GM23248 (cell line): ENCODE results near the gene LEFTY2. TPM values are rescaled to one million over a fixed set of nuclear protein-coding genes. Genes with fewer than 3 reads are reported as not detected.

Experiments
- DNase-seq: peaks from one replicate; pipeline ENCODE4 v3.0.0-alpha.2; 2015
- H2AFZ ChIP-seq: fragments of 200-600 bp; sonication (generic); 2 replicates; pipeline ENCODE4 v1.6.1; 2016; ENCODE audit warnings: antibody characterized with exemption
- H3F3A ChIP-seq: fragments of 200-600 bp; sonication (generic); 2 replicates; pipeline ENCODE4 v1.6.1; 2016; ENCODE audit warnings: mild to moderate bottlenecking, antibody characterized with exemption, mixed run types; ENCODE audit not compliant: insufficient read depth
- H3K27ac ChIP-seq: fragments of 200-600 bp; sonication (generic); 2 replicates; pipeline ENCODE4 v1.5.1; 2016; ENCODE audit warnings: mild to moderate bottlenecking
- H3K27me3 ChIP-seq: fragments of 200-600 bp; sonication (generic); replicated peaks from 2 replicates; pipeline ENCODE4 v1.6.1; 2016; ENCODE audit warnings: mild to moderate bottlenecking; ENCODE audit not compliant: insufficient read depth
- H3K36me3 ChIP-seq: fragments of 200-600 bp; sonication (generic); 2 replicates; pipeline ENCODE4 v1.6.1; 2016; ENCODE audit warnings: low read depth, mild to moderate bottlenecking
- H3K4me1 ChIP-seq: fragments of 200-600 bp; sonication (generic); 2 replicates; pipeline ENCODE4 v1.6.1; 2016; ENCODE audit warnings: mild to moderate bottlenecking; ENCODE audit not compliant: insufficient read depth
- H3K4me2 ChIP-seq: fragments of 200-600 bp; sonication (generic); one replicate; pipeline ENCODE4 v1.6.1; 2016; ENCODE audit warnings: mild to moderate bottlenecking; ENCODE audit not compliant: unreplicated experiment
- H3K4me3 ChIP-seq: fragments of 200-600 bp; sonication (generic); 2 replicates; pipeline ENCODE4 v1.5.1; 2016; ENCODE audit warnings: mild to moderate bottlenecking
- H3K79me2 ChIP-seq: fragments of 200-600 bp; sonication (generic); 2 replicates; pipeline ENCODE4 v1.6.1; 2016; ENCODE audit warnings: mild to moderate bottlenecking; ENCODE audit not compliant: insufficient read depth
- H3K9ac ChIP-seq: fragments of 200-600 bp; sonication (generic); 2 replicates; pipeline ENCODE4 v1.6.1; 2016; ENCODE audit warnings: mild to moderate bottlenecking
- H3K9me2 ChIP-seq: fragments of 200-600 bp; sonication (generic); 2 replicates; pipeline ENCODE4 v1.6.1; 2016; ENCODE audit warnings: mixed run types, mild to moderate bottlenecking, moderate library complexity; ENCODE audit not compliant: insufficient read depth
- H3K9me3 ChIP-seq: fragments of 200-600 bp; sonication (generic); one replicate; pipeline ENCODE4 v1.6.1; 2017; ENCODE audit warnings: low read depth
- H4K20me1 ChIP-seq: fragments of 200-600 bp; sonication (generic); 2 replicates; pipeline ENCODE4 v1.6.0; 2016; ENCODE audit not compliant: insufficient read depth
- EZH2 ChIP-seq: fragments of 200-600 bp; sonication (generic); IDR thresholded peaks from 2 replicates; pipeline ENCODE4 v1.6.1; 2018; ENCODE audit warnings: antibody characterized with exemption, mild to moderate bottlenecking; ENCODE audit not compliant: insufficient read depth, poor library complexity, severe bottlenecking
- EZH2phosphoT487 ChIP-seq: fragments of 200-600 bp; sonication (generic); IDR thresholded peaks from 2 replicates; pipeline ENCODE4 v1.6.1; 2018; ENCODE audit warnings: antibody characterized with exemption, moderate library complexity, mild to moderate bottlenecking, low read depth; ENCODE audit not compliant: insufficient read depth
- WGBS, 2 experiments: methylation state at CpG; one replicate each; pipeline ENCODE4 v1.1.6; 2015 to 2017; ENCODE audit warnings: low lambda C conversion rate in 2 of 2, low coverage in 1 of 2; ENCODE audit errors: missing lambda C conversion rate in 2 of 2; 5-methylcytosine and 5-hydroxymethylcytosine counted together
- in situ Hi-C: fragments of 300-500 bp; cut with MboI; formaldehyde crosslinking; loops from 2 replicates; pipeline ENCODE4 v1.15.0; 2020
- polyA plus RNA-seq: library from polyadenylated mRNA; unstranded; fragments of >200 nt; fragmentation: Nextera tagmentation; extraction: Ambion mirVana; gene quantifications from 2 replicates; pipeline ENCODE4 v1.2.1, GENCODE V29; 2016
- total RNA-seq: library from RNA; depleted of rRNA; stranded (reverse); fragments of >200 nt; shearing (Covaris generic); gene quantifications from 2 replicates; pipeline ENCODE4 v1.2.3, GENCODE V29; 2014

The LEFTY2 gene
- total and polyA plus RNA-seq, 2 experiments from 2014 or later = not detected

DNA sequence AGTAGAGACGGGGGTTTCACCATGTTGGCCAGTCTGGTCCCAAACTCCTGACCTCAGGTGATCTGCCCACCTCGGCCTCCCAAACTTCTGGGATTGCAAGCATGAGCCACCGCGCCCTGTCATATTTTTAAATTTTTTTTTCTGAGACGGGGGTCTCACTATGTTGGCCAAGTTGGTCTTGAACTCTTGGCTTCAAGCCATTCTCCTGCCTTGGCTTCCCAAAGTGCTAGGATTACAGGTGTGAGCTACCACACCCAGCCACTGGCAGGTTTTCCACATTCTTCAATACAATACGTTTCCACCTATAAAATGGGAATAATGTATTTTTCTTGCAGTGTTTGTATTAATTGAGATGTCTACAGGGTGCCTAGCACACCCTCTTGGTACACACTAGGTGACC lies 48.7 kb downstream of the LEFTY2 start:
- Histone ChIP-seq H3K9ac (no peak overlapping the region), H3F3A (no peaks in the 10 kb centered on the region), H4K20me1 (no peaks in the 10 kb centered on the region), H3K4me3 (no peak overlapping the region), H3K4me2 (no peak overlapping the region), H3K36me3 (no peaks in the 10 kb centered on the region), H3K79me2 (no peaks in the 10 kb centered on the region), H3K4me1 (no peaks in the 10 kb centered on the region), H3K9me2 (no peaks in the 10 kb centered on the region), H3K27me3 (no peaks in the 10 kb centered on the region), H3K9me3 (no peaks in the 10 kb centered on the region), H3K27ac (no peak overlapping the region), H2AFZ (no peak overlapping the region)
- in situ Hi-C loops = no loop called here
- 93 to 96% methylated on average over 6 of the region's 6 CpGs for WGBS, 2 experiments
- TF ChIP-seq EZH2phosphoT487 (no peak), EZH2 (no peak)
- DNase-seq = no peak

DNA sequence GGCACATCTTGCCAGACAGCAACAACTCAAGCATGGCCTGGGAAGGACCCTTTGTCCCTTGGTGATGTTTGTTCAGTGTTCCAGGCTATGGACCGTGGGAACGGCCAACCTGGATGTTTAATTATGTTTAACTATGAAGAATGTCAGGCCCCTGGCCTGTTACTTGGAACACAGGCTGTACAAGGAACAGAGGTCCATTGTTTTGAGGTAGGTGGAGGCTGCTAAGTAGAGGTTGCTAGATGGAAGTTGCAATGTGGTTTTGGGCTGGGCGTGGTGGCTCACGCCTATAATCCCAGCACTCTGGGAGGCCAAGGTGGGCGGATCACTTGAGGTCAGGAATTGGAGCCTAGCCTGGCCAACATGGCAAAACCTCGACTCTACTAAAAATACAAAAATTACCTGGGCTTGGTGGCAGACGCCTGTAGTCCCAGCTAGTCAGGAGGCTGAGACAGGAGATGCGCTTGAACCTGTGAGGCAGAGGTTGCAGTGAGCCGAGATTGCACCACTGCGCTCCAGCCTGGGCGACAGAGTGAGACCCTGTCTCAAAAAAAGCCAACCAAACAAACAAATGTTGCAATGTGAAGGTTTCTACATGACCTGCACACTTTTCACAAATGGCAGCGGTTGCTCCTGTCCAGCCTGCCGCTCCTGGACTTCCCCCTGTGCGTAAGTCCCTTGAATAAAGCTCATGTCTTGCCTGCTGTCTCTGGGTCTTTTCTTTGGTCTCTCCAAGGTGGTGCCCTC lies 49.6 kb downstream of the LEFTY2 start:
- Histone ChIP-seq H3K36me3 (no peaks in the 10 kb centered on the region), H4K20me1 (no peaks in the 10 kb centered on the region), H3K4me1 (no peaks in the 10 kb centered on the region), H3K79me2 (no peaks in the 10 kb centered on the region), H3K9me2 (no peaks in the 10 kb centered on the region), H3K9ac (no peak overlapping the region), H3K4me2 (no peak overlapping the region), H3K27me3 (no peaks in the 10 kb centered on the region), H3K27ac (no peak overlapping the region), H2AFZ (no peak overlapping the region), H3K4me3 (no peak overlapping the region), H3F3A (no peaks in the 10 kb centered on the region), H3K9me3 (no peaks in the 10 kb centered on the region)
- WGBS, 2 experiments = 84 to 88% methylated on average over 14 of the region's 14 CpGs
- no peak for DNase-seq
- in situ Hi-C loops = no loop called here
- TF ChIP-seq EZH2 = no peak
- no peak for TF ChIP-seq EZH2phosphoT487

DNA sequence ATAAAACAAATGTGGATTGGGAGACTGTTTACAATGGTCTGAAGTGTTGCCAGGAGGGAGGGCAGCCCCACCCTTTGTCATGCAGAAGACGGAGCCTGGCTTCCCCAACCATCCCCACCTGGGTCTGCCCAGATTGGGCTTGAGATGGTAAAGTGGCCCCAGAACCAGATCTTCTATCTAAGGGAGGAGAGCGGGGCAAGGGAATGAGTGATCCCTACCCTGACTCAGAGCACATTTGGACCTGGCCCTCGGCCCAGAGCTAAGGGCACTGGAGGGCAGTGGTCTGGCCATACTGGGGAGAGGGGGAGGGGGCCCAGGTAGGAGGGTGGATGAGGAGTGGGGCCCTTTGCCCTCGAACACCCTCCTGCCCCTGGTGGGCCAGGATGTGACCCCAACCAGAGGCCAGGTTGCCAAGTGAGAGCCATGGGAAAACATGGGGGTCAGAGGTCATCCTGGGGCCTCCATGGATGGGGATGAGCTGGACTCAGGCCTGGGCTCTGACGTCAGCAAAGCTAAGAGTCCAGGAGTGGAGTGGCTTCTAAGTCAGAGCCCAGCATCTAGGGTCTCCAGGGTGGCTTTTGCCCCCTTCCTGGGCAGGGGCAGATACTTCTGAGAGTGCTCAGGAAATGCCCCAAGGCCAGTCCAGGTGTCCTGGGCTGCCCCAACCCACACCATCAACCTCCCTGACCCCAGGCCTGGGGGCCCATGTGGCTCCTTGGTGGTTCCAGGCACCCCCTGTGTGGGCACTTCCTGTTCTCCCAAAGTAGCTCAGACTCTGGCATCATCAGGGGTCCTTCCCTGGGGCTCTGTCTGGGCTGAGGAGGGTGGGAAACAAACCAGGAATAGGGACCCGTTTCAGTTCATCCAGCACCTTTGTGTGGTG lies 50.4 kb downstream of the LEFTY2 start:
- Histone ChIP-seq H3F3A (no peaks in the 10 kb centered on the region), H3K27me3 (no peaks in the 10 kb centered on the region)

GRCh38 chr1:225889743-225890142 lies 51.3 kb downstream of the LEFTY2 start:
- H3K9ac ChIP-seq = no peak overlapping the region
- H3K79me2 ChIP-seq = no peaks in the 10 kb centered on the region
- H3K9me3 ChIP-seq = no peaks in the 10 kb centered on the region
- H3K27me3 ChIP-seq = no peaks in the 10 kb centered on the region
- H3K36me3 ChIP-seq = no peaks in the 10 kb centered on the region
- H4K20me1 ChIP-seq = no peaks in the 10 kb centered on the region
- WGBS, 2 experiments = 96 to 98% methylated on average over 5 of the region's 5 CpGs
- H3K27ac ChIP-seq = no peak overlapping the region
- in situ Hi-C loops = no loop called here
- no peaks in the 10 kb centered on the region for H3F3A ChIP-seq
- TF ChIP-seq EZH2 (no peak), EZH2phosphoT487 (no peak)
- H3K4me3 ChIP-seq = no peak overlapping the region
- no peak overlapping the region for H2AFZ ChIP-seq
- H3K9me2 ChIP-seq = no peaks in the 10 kb centered on the region
- H3K4me2 ChIP-seq = no peak overlapping the region
- H3K4me1 ChIP-seq = no peaks in the 10 kb centered on the region
- no peak for DNase-seq

More for the DNA sequence above, 50.4 kb downstream of the LEFTY2 start:
- H3K27ac ChIP-seq = no peak overlapping the region
- no peak overlapping the region for H2AFZ ChIP-seq
- H3K9me3 ChIP-seq = no peaks in the 10 kb centered on the region
- 50 to 58% methylated on average over 5 to 6 of the region's 6 CpGs for WGBS, 2 experiments
- H4K20me1 ChIP-seq = no peaks in the 10 kb centered on the region
- TF ChIP-seq EZH2 (no peak), EZH2phosphoT487 (no peak)
- DNase-seq = peak; percentile 36
- H3K4me1 ChIP-seq = no peaks in the 10 kb centered on the region
- H3K9me2 ChIP-seq = no peaks in the 10 kb centered on the region
- no peak overlapping the region for H3K9ac ChIP-seq
- H3K4me3 ChIP-seq = no peak overlapping the region
- in situ Hi-C loops = no loop called here
- no peaks in the 10 kb centered on the region for H3K36me3 ChIP-seq
- H3K4me2 ChIP-seq = no peak overlapping the region
- no peaks in the 10 kb centered on the region for H3K79me2 ChIP-seq
